ENCODE measurements around the gene MTMR11.

Gene MTMR11

DNA sequence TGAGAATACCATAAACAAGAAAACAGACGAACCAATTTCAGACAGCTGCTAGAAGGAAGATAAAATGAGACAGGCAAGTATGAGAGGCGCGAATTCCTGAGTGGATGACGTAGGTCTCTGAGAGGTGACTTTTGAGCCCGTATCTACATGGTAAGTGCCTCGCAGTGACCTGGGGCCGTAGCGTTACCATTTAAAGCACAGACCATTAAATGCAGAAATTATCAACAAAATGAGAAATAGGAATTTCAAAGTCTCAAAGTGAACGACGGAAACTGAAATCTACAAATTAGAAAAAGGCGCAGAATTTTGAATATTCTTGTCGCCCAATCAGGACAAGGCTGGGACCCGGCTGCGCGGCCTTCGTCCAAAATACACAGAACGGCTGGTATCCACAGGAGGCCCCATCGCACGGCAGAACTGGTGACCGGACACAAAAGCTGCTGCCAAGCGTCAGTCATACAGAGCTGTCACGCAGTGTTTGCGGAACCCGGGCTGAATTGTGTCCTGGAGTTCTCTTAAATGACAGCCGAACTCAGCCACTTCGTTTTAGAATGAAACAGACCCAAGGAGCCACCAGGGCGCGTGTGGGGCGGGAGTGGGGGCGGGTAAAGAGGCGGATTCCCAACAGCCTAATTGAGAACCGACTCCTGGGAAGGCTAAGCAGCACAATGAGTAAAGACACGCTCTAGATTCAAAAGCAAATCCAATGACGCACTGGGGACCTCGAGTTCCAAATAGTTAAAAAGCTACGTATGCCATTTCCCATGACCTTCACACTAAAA is 51.1 kb downstream of the MTMR11 start:
- H4K20me1 ChIP-seq (ENCODE audit: insufficient read depth, low read length): no peaks in the 10 kb centered on the region
- ATAC-seq (ENCODE audit: insufficient read depth, low read depth) (no peak), DNase-seq (no peak)
- no peaks in the 10 kb centered on the region for H3K27me3 ChIP-seq (ENCODE audit: insufficient read depth, low read length, poor library complexity)
- no peak overlapping the region for H3K4me3 ChIP-seq (ENCODE audit: low read depth in 1 of 2, low read length in 2 of 2)
- H3K27ac ChIP-seq (ENCODE audit: low read length): no peak overlapping the region
- TF ChIP-seq, protein P1, sequence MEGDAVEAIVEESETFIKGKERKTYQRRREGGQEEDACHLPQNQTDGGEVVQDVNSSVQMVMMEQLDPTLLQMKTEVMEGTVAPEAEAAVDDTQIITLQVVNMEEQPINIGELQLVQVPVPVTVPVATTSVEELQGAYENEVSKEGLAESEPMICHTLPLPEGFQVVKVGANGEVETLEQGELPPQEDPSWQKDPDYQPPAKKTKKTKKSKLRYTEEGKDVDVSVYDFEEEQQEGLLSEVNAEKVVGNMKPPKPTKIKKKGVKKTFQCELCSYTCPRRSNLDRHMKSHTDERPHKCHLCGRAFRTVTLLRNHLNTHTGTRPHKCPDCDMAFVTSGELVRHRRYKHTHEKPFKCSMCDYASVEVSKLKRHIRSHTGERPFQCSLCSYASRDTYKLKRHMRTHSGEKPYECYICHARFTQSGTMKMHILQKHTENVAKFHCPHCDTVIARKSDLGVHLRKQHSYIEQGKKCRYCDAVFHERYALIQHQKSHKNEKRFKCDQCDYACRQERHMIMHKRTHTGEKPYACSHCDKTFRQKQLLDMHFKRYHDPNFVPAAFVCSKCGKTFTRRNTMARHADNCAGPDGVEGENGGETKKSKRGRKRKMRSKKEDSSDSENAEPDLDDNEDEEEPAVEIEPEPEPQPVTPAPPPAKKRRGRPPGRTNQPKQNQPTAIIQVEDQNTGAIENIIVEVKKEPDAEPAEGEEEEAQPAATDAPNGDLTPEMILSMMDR (IDR thresholded peaks at IDR 0.05; ENCODE audit: borderline replicate concordance, extremely low read depth, low read length, poor library complexity, severe bottlenecking): no peak
- TF ChIP-seq EZH2 (IDR thresholded peaks at IDR 0.05; ENCODE audit: borderline replicate concordance, low read depth, low read length, severe bottlenecking): no peak
- H3K9ac ChIP-seq (ENCODE audit: low read depth, low read length): no peak overlapping the region
- H3K79me2 ChIP-seq (ENCODE audit: insufficient read depth, low read length): no peaks in the 10 kb centered on the region
- H3K36me3 ChIP-seq (ENCODE audit: insufficient read depth, low read length): no peaks in the 10 kb centered on the region
- no peaks in the 10 kb centered on the region for H3K9me3 ChIP-seq (ENCODE audit: insufficient read depth, low read length, severe bottlenecking)
- no peak overlapping the region for H3K4me2 ChIP-seq (ENCODE audit: insufficient read depth, low read length)
- H2AFZ ChIP-seq (ENCODE audit: low read depth, low read length): no peak overlapping the region
- no peaks in the 10 kb centered on the region for H3K4me1 ChIP-seq (ENCODE audit: insufficient read depth, low read length)

DNA sequence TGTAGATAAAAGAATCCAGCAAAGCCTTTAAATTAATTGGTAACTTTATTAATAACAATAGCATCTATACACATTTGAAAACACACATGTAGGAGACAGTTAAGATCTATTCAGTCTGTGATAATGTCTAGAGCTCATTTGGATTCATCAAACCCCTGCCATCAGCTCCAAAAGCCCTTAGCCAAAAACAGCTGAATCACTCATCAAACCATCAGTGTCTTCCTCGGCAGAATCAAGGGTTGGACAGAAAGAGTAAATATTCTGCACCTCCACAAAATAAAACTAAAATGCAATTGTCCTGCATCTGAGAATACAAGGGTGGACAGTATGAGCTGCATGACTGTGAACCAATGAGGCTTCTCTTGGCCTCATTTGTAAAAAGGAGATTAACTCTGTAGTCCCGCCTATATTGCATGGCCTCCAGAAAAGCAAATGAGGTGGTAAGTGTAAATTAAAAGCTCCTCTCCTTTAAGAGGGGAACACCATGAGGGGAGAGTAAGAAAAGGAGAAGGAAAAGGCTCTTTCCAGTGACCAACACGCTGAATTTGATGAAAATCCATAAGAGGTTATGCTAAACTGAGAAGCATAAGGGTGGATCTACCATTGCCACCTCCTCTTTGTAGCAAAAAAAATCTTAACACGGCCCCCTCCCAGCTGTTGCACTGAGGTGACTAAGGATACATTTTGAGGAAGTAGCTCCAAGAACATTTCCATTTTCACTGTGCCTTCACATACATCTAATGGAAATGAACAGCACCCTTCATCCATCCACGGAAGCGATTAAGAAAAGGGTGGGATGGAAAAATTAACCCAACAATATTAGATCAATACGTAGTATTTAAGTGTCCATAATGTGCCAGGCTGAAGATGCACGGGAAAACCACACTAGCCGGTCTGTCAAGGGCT is 52.0 kb downstream of the MTMR11 start:
- H3K27ac ChIP-seq (ENCODE audit: low read length): no peak overlapping the region
- no peak overlapping the region for H3K9ac ChIP-seq (ENCODE audit: low read depth, low read length)
- no peaks in the 10 kb centered on the region for H3K36me3 ChIP-seq (ENCODE audit: insufficient read depth, low read length)
- no peak overlapping the region for H3K4me2 ChIP-seq (ENCODE audit: insufficient read depth, low read length)
- peaks cover 3% of the 10 kb centered on the region for H3K4me1 ChIP-seq (ENCODE audit: insufficient read depth, low read length)
- DNase-seq (no peak), ATAC-seq (ENCODE audit: insufficient read depth, low read depth) (no peak)
- H2AFZ ChIP-seq (ENCODE audit: low read depth, low read length): no peak overlapping the region
- H3K9me3 ChIP-seq (ENCODE audit: insufficient read depth, low read length, severe bottlenecking): no peaks in the 10 kb centered on the region
- no peak for TF ChIP-seq EZH2 (IDR thresholded peaks at IDR 0.05; ENCODE audit: borderline replicate concordance, low read depth, low read length, severe bottlenecking)
- TF ChIP-seq, protein P1 (IDR thresholded peaks at IDR 0.05; ENCODE audit: borderline replicate concordance, extremely low read depth, low read length, poor library complexity, severe bottlenecking): no peak
- no peaks in the 10 kb centered on the region for H3K27me3 ChIP-seq (ENCODE audit: insufficient read depth, low read length, poor library complexity)
- no peaks in the 10 kb centered on the region for H4K20me1 ChIP-seq (ENCODE audit: insufficient read depth, low read length)
- H3K4me3 ChIP-seq (ENCODE audit: low read depth in 1 of 2, low read length in 2 of 2): no peak overlapping the region
- H3K79me2 ChIP-seq (ENCODE audit: insufficient read depth, low read length): no peaks in the 10 kb centered on the region

- Histone ChIP-seq H3K4me1 (ENCODE audit: insufficient read depth, low read length) (peaks cover 9% of the 10 kb centered on the region), H3K9ac (ENCODE audit: low read depth, low read length) (no peak overlapping the region), H3K4me2 (ENCODE audit: insufficient read depth, low read length) (no peak overlapping the region), H3K9me3 (ENCODE audit: insufficient read depth, low read length, severe bottlenecking) (no peaks in the 10 kb centered on the region), H3K4me3 (ENCODE audit: low read depth in 1 of 2, low read length in 2 of 2) (no peak overlapping the region), H3K27ac (ENCODE audit: low read length) (no peak overlapping the region), H3K79me2 (ENCODE audit: insufficient read depth, low read length) (no peaks in the 10 kb centered on the region), H2AFZ (ENCODE audit: low read depth, low read length) (no peak overlapping the region), H4K20me1 (ENCODE audit: insufficient read depth, low read length) (no peaks in the 10 kb centered on the region), H3K27me3 (ENCODE audit: insufficient read depth, low read length, poor library complexity) (no peaks in the 10 kb centered on the region), H3K36me3 (ENCODE audit: insufficient read depth, low read length) (no peaks in the 10 kb centered on the region)
- DNase-seq: no peak
- no peak for TF ChIP-seq EZH2 (IDR thresholded peaks at IDR 0.05; ENCODE audit: borderline replicate concordance, low read depth, low read length, severe bottlenecking)
- TF ChIP-seq, protein P1 (IDR thresholded peaks at IDR 0.05; ENCODE audit: borderline replicate concordance, extremely low read depth, low read length, poor library complexity, severe bottlenecking): no peak
- ATAC-seq (ENCODE audit: insufficient read depth, low read depth): no peak
These were observed 53.0 kb downstream of the MTMR11 start for GRCh38 chr1:149883598-149884247.

All from DND-41 (cell line).